Retina (tissue), 1 donor: Measurements from ENCODE around the gene PITX2.
A peak's percentile ranks its signal among the peaks of the same experiment; 100 is the strongest.

Experiments
- DNase-seq: peaks from one replicate; pipeline ENCODE4 v3.0.0-alpha.2; 2016

Gene PITX2

DNA sequence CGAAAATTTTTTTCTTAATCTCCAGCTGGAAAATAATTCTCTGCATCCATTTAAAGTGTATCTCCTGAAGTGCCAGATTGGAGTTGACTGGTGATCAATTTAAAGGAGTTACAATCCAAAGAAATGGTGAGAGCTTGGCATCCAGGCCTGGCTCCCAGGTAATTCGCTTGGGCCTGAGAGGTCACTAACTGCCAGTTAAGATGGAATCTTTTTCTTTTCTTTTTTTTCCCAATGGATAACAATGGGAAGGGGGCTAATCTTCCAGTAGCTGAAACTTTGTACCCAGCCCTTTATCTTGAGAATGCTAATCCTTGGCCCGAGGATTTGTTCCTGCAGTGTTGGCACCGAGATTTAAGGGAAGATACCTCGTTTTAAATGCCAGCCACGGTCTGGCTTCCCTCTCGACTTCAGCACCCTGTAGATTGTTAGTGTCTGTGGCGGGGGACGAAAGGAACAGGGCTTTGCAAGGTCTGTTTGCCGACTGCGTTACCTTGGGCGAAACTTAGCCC is 13.3 kb upstream of the PITX2 start:
- DNase-seq = peak; percentile 76

DNA sequence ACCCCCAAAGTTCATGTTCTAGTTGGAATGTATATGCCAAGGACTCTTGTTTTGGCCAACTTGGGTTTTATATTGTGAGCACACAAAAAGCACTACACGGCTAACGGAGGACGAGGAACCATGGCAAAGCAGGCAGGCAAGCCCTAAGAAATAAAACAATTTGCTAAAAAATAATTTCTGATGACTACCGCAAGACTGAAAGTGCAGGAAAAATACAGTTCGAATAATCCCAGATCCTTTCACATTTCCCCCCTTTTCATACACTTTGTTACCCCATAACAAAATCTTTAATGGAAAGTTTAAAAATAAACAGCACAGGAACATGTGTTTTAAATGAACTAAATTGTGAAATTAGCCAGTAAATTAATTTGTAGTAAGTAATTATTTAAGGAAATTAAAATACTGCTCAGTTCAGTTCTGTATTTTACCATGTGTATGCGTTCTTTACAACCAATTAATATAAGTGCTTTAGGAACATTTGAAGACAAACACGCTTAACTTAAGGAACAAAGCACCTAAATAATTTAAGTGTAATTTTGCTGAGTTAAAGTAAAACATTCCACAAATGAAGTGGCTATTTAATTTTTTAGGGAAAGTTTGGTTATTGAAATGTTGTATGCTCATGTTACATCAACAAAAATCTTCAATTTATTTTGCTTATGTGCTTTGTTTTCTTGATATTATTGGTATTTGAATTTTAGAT is 12.4 kb upstream of the PITX2 start:
- no peak for DNase-seq

DNA sequence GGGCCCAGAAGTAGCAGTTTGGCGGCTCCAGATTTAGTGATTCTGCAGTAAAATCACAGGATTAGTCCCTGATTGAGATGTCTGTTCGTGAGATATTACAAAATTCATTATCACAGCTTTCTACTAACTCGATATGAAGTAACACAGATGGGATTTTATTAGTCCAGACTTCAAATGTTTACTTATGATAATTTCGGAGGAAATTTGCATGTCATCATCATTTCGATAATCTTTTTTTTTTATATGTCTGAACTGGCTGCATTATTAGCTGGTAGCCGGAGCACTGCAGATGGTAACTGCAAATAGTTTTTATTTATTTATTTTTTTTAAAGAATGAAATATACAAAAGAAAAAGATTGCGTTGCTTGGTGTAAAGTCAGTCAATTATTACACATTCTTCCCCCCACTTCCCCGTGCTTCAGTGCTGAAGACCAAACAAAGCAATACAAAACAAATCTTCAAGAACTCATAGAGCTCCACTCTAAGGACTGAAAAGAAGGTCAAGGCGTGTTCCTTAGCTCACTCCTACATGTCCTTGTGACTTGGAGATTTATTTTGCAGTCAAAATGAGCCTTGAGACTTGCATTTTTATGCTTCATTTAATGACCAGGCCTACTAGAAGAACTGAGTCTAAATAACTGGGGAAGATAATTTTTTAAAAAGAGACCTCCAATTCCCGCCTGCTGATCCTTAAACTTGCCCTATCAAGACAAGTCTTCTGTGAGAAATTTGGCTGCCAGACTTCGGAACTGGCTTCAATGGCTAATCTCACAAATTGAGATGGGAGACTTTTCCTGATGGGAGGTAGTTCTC is 11.7 kb upstream of the PITX2 start:
- DNase-seq = peak; percentile 48

DNA sequence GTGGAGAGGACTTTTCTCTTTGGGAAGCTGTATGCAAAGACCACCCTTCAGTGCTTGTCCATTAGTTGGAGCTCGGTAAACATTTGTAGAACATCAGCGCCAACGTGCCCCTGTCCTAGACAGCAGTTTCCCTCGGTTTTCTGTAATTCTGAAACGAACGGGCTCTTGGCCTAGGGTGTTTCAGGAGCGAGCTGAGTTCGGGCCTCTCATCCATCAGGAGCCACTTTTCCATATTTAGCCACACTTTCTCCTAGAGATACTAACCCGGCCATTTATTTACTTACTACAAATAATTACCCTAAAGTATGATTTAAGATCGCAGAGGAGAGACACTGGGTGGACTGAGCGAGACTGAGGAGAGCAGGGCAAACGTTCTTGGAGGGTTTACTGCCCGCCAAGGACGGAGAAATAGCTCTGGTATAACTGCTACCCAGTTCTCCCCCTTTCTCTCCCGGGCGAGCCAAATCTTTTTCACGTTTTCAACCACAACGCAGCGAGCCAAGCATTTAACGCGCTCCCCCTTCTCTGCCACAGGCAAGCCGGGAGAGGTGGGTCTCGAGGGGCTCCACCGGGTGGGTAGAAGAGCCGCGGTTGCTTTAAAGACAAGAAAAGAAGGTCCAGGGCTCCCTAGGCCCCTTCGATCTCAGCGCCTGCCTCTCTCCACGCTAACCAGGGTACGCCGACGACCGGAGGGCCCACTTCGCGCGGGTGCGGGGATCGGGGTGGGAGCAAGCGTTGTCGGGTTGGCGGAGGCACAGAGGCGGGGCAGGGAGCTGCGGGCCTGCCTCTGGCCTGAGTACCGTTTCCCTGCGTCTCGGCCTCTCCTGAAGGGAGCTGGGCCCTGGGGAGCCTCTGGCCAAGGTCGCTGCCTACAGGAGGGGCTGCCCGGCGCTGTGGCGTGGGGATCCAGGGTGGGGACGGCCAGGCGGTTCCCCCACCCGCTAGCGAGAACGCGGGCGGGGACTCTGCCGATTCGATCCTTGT is 10.8 kb upstream of the PITX2 start:
- peak; percentile 81 for DNase-seq

DNA sequence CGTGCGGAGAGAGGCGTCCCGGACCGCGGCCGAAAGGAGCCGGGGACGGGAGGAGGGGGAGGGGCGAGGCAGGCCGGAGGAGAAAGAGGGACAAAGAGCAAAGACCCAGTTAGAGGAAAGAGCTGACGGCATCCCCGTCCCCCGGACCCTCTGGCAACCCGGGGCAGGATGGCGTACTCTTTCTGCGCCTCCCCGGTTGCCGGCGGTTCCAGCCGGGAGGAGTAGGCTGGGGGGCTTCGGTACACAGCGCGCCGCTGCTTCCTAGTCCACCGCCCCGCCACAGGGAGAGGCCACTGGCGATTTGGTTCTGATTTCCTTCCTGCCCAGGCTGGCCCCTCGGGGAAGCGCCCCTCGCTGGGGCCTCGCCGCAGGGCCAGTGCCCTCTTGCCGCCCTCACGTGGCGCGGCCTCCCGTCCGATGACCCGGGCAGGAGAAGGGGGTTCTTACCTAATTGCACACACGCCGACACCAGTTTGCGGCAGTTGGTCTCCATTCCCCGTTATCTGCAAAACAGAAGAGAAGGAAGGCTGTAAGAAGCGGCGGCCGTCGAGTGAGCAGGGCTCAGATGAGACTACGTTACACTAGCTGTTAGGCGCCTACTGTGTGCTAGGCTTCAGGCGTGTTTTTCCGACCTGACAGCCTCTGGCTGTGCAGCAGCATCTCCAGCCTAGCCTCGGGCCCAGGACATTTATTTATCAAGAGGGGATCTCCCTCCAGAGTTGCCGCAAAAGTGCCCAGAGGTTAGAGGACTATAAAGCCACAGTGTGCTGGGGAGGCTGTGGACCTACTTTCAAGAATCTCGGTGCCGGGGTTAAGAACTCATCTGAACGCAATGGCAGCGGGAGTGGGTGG is 9.9 kb upstream of the PITX2 start:
- DNase-seq = peak; percentile 84

DNA sequence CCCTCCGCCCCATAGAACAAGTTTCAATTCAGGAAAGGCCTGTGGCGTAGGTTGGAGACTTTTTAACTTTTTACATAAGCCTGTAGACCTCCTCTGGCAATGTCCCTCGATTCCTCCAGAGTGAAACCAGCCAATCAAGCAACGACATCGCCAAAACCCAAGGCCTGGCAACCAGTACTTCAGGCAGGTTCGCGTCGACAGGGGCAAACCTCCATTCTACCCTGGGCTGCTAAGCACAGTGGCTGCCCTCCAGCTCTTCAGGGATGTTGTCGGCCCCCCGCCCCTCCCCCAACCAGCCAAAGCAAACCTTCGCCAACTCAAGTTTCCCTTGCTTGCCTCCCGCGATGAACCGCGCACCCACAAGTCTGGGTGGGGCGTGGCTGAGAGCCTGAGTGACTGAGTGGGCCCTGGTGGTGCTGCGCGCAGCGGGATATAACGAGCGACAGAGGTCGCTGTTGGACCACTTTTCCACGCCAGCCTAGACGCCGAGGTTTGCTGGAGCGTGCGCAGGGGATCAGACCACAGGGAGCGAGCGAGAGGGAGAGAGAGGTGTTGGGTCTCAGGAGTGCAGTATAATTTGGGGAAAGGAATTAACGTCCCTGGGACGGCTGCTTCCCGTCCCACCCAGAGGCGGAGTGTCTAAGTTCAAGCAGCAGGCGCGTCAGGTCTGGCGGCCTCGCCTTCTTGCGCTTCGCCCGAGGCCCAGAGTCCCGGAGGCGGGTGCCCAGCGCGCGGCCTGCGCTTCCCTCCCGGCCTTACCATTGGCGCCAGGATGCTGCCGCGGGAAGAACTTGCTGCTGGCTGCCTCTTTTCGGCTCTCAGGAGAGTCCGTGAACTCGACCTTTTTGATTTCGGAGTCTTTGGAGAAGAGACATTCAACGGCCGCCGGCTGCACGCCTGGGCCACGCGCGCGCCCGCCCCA is 9.0 kb upstream of the PITX2 start:
- DNase-seq = peak; percentile 98

DNA sequence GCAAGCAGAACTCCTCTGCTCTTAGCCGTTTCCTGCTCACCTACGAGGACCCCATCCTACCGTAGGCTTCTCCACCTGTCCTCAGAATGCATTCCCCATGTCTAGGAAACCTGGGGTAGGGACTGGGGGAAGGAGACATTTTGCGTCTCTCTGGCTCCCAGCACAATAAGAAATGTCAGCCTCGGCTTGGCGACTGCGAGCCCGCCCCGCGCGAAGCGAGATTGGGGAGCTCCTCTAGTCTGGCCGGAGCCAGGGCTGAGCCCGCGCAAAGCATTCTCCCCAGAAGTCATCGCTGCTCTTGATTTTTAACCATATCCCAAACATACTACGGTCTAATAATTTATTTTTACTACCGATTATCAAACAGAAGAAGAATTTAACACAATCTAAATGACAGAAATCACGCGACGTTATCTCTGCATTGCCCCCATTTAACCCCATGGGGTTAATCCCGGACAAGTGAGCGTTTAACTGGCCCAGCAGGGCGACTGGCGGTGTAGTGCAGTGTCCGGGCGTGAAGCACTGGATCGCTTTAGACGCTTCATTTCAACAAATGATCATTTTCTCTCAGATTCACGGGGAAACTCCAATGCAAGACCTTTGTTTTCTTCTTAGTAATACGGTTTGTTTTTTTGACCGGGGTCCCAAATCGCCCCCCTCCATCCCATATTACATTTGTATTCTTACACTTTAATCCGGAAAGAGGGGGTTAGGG is 8.0 kb upstream of the PITX2 start:
- DNase-seq = peak; percentile 74

DNA sequence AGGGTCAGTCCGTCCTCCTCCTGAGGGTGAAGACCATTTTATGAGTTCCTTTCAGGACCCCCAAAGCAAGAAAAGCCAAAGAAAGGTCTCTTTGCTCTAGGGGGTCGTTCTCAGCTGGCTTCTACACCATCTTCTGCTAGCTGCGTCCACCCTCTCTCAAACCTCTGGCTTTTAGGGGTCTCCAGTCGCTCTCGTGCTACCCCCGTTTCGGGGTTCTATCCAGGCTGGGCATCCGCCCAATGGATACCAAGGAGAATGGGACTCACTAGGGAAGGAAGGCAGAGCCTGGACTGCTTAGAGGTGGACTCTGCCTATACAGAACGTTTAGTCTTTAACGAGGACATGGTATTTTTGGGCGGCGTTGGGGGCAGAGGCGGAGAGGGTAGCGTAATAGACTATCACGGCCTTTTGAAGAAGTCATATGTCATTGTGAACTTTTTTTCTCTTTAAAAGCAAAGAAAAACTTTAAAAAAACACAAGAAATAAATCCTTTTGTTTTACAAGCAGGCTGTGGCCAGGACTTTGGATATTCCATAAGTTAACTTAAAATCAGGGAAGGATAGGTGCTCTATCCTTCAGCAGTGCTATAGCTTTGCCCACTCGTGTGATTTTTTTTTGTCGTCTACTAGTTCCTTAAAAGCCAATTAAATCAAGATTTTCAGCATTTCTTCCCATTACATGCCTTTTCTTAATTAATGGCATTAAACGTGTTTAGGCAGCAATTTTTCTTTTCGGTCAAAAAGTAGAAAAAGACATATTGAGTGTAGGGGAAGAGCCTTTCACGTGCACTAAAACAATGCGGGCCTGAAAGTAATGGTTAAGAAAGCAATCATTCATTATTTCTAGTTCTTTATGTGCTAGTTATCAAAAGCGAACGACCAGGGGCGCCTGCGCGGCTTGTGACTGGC is 7.2 kb upstream of the PITX2 start:
- DNase-seq = peak; percentile 64

DNA sequence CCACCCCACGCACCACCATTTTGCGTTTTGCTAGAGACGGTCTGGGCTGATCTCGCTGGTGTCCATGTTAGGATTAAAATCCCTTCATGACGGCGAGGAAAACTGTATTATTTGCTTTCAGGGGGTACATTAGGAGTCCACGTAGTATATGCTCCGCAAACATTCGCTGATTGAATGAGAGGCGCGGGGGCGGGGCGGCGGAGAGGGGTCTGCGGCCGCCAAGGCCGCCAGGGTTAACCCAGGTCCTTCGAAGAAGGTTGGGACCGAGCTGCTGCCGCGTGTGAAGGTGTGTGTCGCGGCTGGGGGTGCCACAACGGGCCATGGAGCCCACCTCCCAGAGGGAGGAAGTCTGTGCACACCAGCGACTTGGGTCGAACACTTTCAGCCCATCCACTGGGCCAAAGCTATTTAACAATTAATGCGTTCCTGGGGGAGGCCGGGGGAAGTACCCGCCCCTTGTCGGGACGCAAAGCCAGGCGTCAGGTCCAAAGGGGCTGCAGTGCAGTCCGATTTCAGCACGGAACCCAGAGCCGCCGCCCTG is 6.4 kb upstream of the PITX2 start:
- no peak for DNase-seq

DNA sequence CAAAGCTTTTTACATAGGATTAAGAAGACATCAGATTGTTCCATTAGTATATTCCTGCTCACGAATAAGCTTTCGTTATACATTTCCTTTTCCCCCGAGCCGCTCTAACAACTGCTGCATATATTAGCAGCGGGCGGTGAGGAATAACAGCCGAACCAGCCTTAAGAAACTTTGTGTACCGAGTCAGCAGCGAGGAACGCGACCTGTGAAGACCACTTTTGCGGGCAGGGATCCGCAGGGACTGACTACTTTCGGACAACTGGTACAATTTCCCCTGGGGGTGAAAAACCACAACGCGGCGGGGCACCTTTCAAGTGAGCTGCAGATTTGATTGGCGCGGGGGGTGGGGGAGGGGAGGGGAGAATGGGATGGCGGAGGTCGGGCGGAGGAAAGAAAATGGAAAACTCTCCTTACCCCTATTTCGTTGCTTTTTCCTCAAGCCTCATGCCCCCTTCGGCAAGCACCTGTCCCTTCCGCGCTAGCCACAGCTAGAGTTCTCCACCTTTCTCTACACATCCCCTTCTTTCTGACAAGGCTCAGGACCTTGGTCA is 5.9 kb upstream of the PITX2 start:
- no peak for DNase-seq

DNA sequence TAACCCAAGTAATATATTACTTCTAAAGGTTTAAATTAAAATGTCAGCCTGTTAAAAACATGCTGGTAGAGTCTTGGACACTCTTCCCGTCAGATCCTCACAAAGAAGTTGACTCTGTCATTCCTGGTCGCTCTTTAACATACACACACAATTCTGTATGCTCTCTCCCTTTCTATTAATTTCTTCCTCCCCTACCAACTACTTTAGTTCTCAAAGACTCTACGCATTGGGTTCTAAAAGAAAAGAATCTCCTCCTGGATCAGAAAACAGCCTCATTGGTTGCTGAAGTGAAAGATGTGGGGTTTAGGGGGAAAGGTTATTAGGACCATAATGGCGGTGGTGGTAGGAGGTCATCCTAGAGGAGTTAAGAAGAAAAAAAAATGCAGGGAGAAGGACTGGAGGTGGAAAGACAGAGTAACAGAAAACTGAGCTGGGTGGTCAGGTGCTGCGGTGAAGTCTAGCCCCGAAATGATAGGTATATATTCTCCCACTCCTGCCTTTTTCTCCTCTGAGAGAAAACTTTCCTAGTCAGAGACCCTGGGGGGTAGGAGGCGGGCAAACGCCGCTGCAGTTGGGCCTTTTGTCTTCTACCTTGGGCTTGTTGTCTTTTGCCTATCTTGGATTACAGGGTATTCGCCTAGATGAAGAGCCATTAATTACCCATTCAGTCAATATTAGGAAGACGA is 5.2 kb upstream of the PITX2 start:
- peak; percentile 59 for DNase-seq

DNA sequence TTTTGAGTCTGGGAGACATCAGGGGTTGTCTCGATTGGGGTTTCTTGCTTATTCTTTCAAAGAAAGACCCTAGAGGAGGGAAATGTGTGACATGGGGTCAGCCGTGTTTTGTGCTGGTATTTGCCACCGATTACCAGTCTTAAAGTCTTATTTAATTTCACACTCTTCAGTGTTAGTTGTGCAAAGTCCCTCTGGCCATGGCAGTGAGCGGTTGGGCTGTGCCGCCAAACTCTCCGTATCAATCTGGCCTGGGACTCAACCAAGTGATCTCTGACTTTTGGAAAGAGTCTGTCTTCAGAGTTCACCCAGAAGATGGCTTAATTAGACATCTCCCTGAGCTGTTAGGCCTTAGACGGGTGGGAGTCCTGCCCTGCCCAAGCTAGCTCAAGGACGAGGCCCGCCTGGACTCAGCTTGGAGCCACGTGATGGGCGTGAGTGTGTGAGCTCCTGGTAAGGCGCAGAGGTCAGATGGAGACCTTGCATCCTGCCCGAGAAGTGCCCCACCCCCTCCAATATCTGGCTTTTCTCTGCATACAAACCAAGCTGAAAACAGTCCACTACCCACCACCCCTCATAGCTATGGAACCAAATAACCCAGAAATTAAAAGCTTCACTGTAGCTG is 3.8 kb upstream of the PITX2 start:
- peak; percentile 44 for DNase-seq

DNA sequence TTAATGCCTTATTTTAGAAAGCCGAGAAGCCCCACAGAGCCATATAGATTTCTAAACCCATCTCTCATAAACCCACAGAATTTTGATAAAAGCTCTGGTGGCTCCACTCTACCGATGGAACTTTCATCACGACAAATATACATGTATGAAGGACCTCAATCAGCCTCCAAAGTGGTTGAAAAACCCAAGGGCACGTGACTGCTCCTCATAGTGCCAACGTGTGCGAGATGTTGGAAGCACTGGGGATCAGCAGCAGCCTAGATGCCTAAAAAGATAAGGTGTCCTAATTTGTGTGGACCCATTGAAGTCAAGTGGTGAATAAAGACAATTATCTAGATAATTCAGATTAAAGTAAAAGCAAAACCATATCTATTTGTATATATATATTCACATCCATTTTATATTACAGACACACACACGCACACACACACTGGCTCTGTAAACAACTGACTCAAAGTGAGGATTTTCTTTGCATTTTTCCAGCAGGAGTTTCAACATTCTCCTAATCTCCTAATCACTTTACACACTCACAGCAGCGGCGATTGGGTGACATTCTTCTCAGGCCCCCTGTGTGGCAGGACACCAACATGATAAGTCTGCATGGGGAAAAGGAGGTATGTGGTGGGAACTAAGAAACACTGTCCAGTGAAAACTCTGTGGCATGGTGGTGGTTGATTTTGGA is 2.8 kb upstream of the PITX2 start:
- DNase-seq = peak; percentile 17

DNA sequence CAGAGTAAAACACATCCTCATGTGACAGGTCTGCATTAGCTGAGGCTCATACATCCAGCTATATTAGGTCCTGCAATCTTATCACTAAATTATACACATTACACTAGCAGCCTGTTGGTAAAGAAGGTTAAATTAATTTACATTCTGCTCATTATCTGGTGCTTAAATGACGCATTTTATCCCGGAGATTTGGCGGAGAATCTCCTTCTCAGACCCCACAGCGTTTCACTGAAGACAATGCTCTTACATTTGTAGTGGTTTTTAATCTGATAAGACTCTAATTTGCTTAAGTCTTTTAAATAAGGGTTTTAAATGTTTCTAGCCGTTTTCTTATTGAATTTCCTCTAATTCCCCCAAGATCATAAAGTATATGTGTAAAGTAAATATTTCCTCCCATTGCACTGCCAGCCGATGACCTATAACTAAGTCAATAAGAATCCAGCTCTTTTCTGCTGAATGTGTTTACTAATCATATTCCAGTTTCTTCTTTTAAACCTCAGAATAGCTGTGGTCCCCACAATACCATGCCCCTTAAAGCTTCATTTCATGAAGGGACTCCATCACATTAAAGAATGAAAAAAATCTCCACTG is 2.1 kb upstream of the PITX2 start:
- peak; percentile 22 for DNase-seq

DNA sequence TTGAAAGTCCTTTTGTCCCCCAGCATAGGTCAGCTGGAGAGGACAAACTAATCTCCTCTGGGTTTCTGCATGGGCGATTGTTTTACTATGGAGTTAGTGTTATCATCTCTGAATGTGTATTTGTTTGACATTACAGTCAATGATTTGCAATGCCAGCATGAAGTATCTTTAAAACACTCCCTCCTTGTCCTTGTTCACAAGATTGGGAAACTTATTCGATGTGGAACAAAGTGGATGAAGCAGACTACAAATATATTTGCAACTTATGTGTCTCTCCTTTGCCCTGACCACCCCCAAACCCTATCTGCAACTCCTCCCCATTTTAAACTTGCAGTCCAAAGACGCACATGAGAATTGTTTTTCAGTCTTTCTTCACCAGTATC is 1.5 kb upstream of the PITX2 start:
- peak; percentile 34 for DNase-seq

DNA sequence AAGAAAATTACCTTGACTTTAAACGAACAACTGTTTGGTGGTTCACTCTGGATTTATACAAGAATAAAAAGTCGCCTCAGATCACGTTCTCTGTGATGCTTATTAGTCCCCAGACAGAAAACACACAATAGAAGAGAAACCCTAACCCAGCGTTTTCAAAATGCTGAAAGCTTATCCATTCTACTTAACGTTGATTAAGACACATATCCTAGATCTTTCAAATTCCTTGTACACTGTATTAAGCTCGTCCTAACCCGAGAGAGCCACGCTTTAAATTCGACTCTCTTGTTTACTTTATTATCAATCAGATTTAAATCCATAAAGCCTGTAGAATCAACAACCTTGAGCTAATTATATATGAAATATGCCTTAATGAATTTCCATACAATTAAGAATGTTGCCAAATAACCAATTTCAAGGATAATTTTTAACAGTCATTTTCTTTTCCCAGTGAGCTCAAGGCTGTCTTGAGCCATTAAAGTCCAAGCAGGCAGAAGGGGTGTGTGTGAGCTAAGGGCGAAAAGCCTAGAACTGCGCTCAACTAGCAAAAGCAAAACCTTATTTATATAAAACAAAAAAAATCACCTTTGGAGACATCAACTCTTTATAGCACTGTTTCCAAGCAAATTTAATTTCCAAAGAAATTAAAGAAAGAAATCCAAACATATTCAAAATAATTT is 981 bp upstream of the PITX2 start:
- DNase-seq = peak; percentile 37
